ENCODE measurements around the gene PCDHGB6. TPM values are rescaled to one million over a fixed set of nuclear protein-coding genes. Genes with fewer than 3 reads are reported as not detected.
"Not testable (repeated sequence)": the region's sequence is repeated elsewhere in the genome, so short reads cannot be mapped to it uniquely, and the experiment has no call there.

The PCDHGB6 gene
- polyA plus RNA-seq, 2 of the 4 experiments (the other 2 are of a cell fraction) = 0.09 to 0.21 TPM

DNA sequence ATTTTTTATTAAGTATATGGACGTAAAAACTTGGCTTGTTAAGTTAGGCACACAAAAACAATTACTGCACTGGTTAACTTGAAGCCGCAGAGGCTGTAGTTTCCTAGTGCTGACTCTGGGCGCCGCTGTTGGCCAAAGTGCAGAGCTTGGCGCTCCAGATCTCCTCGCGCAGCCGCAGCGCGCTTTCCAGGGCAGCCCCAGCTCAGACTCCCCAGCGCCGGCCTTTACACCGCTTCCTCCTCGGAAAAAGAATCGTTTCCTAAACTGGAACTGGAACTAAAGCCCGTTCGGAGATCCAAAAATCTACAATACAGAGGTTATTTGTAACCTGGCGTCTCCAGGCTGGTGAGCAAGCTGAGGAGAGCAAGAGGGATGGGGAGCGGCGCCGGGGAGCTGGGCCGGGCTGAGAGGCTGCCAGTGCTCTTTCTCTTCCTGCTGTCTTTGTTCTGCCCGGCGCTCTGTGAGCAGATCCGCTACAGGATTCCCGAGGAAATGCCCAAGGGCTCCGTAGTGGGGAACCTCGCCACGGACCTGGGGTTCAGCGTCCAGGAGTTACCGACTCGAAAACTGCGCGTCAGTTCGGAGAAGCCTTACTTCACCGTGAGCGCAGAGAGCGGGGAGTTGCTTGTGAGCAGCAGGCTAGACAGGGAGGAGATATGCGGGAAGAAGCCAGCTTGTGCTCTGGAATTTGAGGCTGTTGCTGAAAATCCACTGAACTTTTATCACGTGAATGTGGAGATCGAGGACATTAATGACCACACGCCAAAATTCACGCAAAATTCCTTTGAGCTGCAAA lies 9.9 kb upstream of the PCDHGB6 start, which contains the start of gene PCDHGB5:
Gene PCDHGB5 (plus strand): TSS at position 192 of the 796 bp plus-strand sequence. CDS start 181 bp downstream, at position 373.
- peak in 1 of 2 experiments; percentile 69 for DNase-seq (ENCODE audit: low read depth in 1 of 2, low spot score in 1 of 2)
- peak; percentile 44 for TF ChIP-seq CTCF (IDR thresholded peaks at IDR 0.05)
- peak; percentile 62 for TF ChIP-seq RAD21 (conservative IDR thresholded peaks at IDR 0.05 in 1 of 2, IDR thresholded peaks at IDR 0.05 in 1 of 2)
- 0 out of 3 replicates have a peak, but pooled peaks have one; percentile 28 for TF ChIP-seq SMC3 (IDR thresholded peaks at IDR 0.05)
- peaks cover 69% of the 10 kb centered on the region for H3K9me3 ChIP-seq
- POLR2A ChIA-PET, H3K4me3 ChIP-seq, H3K4me1 ChIP-seq: not testable (repeated sequence)
- peak within 1 kb of the TSS; percentile 34; the same call in 1 of the 3 replicates for H3K4me2 ChIP-seq
- peak within 1 kb of the TSS in 1 of 2 experiments; percentile 58; a peak in 1 of 6 replicates for H3K27ac ChIP-seq
- FAIRE-seq = peak; percentile 28
- WGBS (ENCODE audit: missing lambda C conversion rate) = 38% methylated on average over 26 of the region's 43 CpGs
- CTCF ChIA-PET = interaction anchor here (0.5 to 3.5 kb wide), 21 partner anchors 15 to 303 kb away, joined by 3 to 28 read pairs (median 5); partner anchors contain the start of genes PCDHB2, PCDHGA1, PCDHGA10 and PCDHGA7
- peak; percentile 87 to 98 for ATAC-seq

DNA sequence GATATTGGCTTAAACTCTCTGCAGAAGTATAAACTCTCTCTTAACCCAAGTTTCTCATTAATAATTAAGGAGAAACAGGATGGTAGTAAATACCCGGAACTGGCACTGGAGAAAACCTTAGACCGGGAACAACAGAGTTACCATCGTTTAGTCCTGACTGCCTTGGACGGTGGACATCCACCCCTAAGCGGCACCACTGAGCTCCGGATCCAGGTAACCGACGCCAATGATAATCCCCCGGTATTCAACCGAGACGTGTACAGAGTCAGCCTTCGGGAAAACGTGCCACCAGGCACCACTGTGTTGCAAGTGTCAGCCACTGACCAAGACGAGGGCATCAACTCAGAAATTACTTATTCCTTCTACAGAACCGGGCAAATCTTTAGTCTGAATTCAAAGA lies 9.2 kb upstream of the PCDHGB6 start:
- ATAC-seq (no peak), FAIRE-seq (no peak), DNase-seq (ENCODE audit: low read depth in 1 of 2, low spot score in 1 of 2) (no peak)
- WGBS (ENCODE audit: missing lambda C conversion rate) = 78% methylated on average over 15 of the region's 15 CpGs
- Histone ChIP-seq H3K9me3 (peaks cover 68% of the 10 kb centered on the region), H3K4me3 (no peak overlapping the region), H3K4me1 (no peaks in the 10 kb centered on the region), H3K27ac (no peak overlapping the region), H3K4me2 (no peak overlapping the region)
- TF ChIP-seq GATA3 (IDR thresholded peaks at IDR 0.05; ENCODE audit: borderline replicate concordance) (no peak), RFX5 (IDR thresholded peaks at IDR 0.05) (no peak), POLR2A (IDR thresholded peaks at IDR 0.05; ENCODE audit: low read length) (no peak), FOSL2 (IDR thresholded peaks at IDR 0.05) (no peak), FOSL2 (CRISPR knock-in tag; IDR thresholded peaks at IDR 0.05) (no peak), CBX2 (IDR thresholded peaks at IDR 0.05; ENCODE audit: borderline replicate concordance, low read depth) (no peak)
- TF ChIP-seq, protein P1, sequence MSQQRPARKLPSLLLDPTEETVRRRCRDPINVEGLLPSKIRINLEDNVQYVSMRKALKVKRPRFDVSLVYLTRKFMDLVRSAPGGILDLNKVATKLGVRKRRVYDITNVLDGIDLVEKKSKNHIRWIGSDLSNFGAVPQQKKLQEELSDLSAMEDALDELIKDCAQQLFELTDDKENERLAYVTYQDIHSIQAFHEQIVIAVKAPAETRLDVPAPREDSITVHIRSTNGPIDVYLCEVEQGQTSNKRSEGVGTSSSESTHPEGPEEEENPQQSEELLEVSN (IDR thresholded peaks at IDR 0.05; ENCODE audit: borderline replicate concordance, low read depth) = no peak
- ChIA-PET POLR2A (no interaction called here), CTCF (interaction anchor here (1.0 to 3.5 kb wide), 9 partner anchors 14 to 165 kb away, joined by 3 to 28 read pairs (median 7); partner anchors contain the start of genes PCDHGA1, PCDHGA10, PCDHGA7 and TAF7)

- TF ChIP-seq, protein P2, sequence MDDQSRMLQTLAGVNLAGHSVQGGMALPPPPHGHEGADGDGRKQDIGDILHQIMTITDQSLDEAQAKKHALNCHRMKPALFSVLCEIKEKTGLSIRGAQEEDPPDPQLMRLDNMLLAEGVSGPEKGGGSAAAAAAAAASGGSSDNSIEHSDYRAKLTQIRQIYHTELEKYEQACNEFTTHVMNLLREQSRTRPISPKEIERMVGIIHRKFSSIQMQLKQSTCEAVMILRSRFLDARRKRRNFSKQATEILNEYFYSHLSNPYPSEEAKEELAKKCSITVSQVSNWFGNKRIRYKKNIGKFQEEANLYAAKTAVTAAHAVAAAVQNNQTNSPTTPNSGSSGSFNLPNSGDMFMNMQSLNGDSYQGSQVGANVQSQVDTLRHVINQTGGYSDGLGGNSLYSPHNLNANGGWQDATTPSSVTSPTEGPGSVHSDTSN (IDR thresholded peaks at IDR 0.05) = no peak
- TF ChIP-seq HOXB13 (CRISPR knock-in tag; IDR thresholded peaks at IDR 0.05; ENCODE audit: low read depth) (no peak), NR3C1 (IDR thresholded peaks at IDR 0.05) (no peak)
- Histone ChIP-seq H3K9me3 (peaks cover 68% of the 10 kb centered on the region), H3K4me1 (no peaks in the 10 kb centered on the region), H3K4me2 (no peak overlapping the region), H3K4me3 (no peak overlapping the region), H3K27ac (no peak overlapping the region)
- WGBS (ENCODE audit: missing lambda C conversion rate) = 92% methylated on average over 36 of the region's 61 CpGs
- ATAC-seq (no peak), DNase-seq (ENCODE audit: low read depth in 1 of 2, low spot score in 1 of 2) (no peak), FAIRE-seq (no peak)
- ChIA-PET CTCF (interaction anchor here (1.0 to 1.9 kb wide), 2 partner anchors 17 to 125 kb away, joined by 3 to 7 read pairs; partner anchors contain the start of gene PCDHGA7), POLR2A (no interaction called here)
Measured at GRCh38 chr5:141399555-141400258, 8.1 kb upstream of the PCDHGB6 start.

Measured in A549 (cell line).